ENCODE results near the gene DNAJC15.
"Not testable (repeated sequence)": the region's sequence is repeated elsewhere in the genome, so short reads cannot be mapped to it uniquely, and the experiment has no call there.

DNAJC15 gene

DNA sequence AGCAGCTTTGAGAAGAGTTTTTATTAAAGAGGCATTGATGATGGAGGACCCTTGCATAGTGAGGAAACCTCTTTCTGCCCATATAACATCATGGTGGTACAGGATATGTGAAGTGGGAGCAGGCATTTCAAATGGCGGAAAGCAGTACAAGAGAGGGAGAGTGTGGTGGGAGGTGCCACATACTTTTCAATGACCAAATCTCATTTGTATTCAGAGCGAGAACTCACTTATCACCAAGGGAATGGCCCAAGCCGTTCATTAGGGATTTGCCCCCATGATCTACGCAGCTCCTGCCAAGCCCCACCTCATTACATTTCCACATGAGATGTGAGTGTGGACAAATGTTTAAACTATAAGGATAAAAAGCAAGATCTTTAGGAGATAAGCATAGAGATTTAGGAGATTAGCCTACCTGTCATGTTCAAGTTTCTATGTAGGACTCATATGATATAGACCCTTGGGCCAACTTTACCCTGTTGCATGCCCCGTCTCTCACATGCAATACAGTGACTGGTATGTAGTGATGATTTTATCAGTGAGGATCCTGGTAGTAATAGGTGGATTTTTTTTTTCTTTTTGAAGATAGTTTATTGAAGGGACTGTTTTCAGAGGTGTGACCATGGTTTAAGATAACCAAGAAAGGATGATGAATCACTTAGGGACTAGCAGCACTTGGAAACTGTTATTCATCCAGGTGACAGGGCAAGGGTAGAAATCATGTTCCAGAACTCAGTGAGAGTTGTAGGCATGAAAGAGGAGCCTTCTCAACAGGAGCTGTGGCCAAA is 38.3 kb downstream of the DNAJC15 start:
- DNase-seq: no peak

DNA sequence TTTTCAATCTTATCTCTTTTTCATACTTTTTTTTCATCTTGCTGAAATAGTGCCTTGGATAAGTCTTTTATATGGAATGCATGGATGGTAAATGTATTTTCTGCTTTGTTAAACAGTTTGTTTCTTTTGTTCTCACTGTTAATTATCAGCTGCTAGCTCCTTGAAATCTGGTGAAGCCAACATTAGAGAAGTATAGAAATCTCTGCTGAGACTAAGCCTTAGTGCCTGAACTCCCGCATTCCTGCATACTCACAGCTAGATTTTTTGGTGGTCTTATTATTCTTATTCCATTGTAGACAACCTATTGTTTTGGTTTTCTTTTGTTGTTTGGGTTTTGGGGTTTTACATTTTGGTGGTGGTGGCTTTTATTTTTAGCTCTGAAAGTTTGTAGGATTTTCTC is 48.4 kb downstream of the DNAJC15 start:
- DNase-seq: no peak
- no peaks in the 10 kb centered on the region for H3K36me3 ChIP-seq
- no peaks in the 10 kb centered on the region for H3K27me3 ChIP-seq
- no peak overlapping the region for H3K4me3 ChIP-seq (ENCODE audit: low read depth, low read length)
- H3K9me3 ChIP-seq: no peaks in the 10 kb centered on the region
- TF ChIP-seq, protein P1, sequence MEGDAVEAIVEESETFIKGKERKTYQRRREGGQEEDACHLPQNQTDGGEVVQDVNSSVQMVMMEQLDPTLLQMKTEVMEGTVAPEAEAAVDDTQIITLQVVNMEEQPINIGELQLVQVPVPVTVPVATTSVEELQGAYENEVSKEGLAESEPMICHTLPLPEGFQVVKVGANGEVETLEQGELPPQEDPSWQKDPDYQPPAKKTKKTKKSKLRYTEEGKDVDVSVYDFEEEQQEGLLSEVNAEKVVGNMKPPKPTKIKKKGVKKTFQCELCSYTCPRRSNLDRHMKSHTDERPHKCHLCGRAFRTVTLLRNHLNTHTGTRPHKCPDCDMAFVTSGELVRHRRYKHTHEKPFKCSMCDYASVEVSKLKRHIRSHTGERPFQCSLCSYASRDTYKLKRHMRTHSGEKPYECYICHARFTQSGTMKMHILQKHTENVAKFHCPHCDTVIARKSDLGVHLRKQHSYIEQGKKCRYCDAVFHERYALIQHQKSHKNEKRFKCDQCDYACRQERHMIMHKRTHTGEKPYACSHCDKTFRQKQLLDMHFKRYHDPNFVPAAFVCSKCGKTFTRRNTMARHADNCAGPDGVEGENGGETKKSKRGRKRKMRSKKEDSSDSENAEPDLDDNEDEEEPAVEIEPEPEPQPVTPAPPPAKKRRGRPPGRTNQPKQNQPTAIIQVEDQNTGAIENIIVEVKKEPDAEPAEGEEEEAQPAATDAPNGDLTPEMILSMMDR (IDR thresholded peaks at IDR 0.05; ENCODE audit: low read depth, low read length): no peak
- no peaks in the 10 kb centered on the region for H3K4me1 ChIP-seq

More for the DNA sequence above, 38.3 kb downstream of the DNAJC15 start:
- Histone ChIP-seq H3K4me1 (peaks cover 9% of the 10 kb centered on the region), H3K27me3 (no peaks in the 10 kb centered on the region), H3K36me3 (no peaks in the 10 kb centered on the region), H3K4me3 (ENCODE audit: low read depth, low read length) (no peak overlapping the region), H3K9me3 (no peaks in the 10 kb centered on the region)
- TF ChIP-seq, protein P1 (IDR thresholded peaks at IDR 0.05; ENCODE audit: low read depth, low read length): no peak

DNA sequence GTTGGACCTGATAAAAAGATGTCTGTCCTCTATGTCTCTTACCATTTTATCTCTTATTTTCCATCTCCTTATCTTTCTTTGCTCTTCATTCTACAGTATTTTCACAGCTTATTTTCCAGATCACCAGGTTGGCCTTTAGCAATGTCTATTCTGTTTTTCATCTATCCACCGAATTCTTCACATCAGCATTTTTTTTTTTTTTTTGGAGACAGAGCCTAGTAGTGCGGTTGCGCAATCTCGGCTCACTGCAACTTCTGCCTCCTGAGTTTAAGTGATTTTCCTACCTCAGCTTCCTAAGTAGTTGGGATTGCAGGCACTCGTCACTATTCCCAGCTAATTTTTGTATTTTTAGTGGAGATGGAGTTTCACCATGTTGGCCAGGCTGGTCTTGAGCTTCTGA is 49.0 kb downstream of the DNAJC15 start:
- Histone ChIP-seq H3K36me3 (no peaks in the 10 kb centered on the region), H3K4me3 (ENCODE audit: low read depth, low read length) (no peak overlapping the region), H3K4me1 (no peaks in the 10 kb centered on the region), H3K27me3 (no peaks in the 10 kb centered on the region), H3K9me3 (no peaks in the 10 kb centered on the region)
- DNase-seq: no peak
- TF ChIP-seq, protein P1 (IDR thresholded peaks at IDR 0.05; ENCODE audit: low read depth, low read length): no peak

DNA sequence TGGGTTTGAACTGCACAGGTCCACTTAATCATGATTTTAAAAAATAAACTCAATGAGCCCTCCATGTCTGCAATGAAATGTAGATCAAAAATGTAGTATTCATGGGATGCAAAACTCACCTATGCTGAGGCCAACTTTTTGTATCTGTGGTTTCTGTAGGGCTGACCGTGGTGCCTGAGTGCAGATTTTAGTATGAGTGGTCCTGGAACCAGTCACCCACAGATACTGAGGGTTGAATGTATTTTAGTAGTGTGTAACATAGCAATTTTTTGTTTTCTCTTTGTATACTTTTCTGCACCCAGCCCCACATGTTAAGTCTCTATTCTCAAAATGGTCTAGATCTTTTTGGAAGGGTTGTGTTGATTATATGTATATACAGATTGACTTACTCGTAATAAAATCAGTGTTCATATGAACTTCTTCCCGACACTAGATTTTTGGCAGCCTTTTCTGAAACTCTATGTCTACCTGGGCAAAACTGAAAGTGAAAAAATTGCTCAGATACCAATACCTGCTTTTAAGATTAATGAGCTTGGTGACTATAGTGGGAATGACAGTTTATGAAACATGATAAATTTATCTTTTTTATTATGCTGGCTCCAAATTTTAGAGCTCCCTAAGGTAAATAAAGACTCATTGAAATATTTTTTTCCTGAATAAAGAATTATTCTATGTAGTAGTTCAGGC is 51.6 kb downstream of the DNAJC15 start:
- no peak overlapping the region for H3K4me3 ChIP-seq (ENCODE audit: low read depth, low read length)
- DNase-seq: no peak
- TF ChIP-seq, protein P1 (IDR thresholded peaks at IDR 0.05; ENCODE audit: low read depth, low read length): no peak

DNA sequence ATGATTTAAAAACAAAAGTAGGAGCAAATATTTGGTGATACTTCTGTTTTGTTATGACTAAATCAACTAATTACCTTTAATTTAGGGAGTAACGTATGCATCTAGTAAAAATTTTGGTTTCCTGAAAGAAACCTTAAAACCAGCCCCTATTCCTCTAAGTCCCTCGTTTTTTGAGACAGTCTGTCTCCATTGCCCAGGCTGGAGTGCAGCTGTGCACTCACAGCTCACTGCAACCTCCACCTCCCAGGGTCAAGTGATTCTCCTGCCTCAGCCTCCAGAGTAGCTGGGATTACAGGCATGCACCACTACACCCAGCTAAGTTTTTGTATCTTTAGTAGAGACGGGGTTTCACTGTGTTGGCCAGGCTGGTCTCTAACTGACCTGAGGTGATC is 52.1 kb downstream of the DNAJC15 start:
- H3K4me1 ChIP-seq; H3K4me3 ChIP-seq (ENCODE audit: low read depth, low read length); H3K36me3 ChIP-seq; DNase-seq; H3K27me3 ChIP-seq; H3K9me3 ChIP-seq: not testable (repeated sequence)

More for the DNA sequence above, 51.6 kb downstream of the DNAJC15 start:
- no peaks in the 10 kb centered on the region for H3K27me3 ChIP-seq
- no peaks in the 10 kb centered on the region for H3K36me3 ChIP-seq
- no peaks in the 10 kb centered on the region for H3K9me3 ChIP-seq
- H3K4me1 ChIP-seq: no peaks in the 10 kb centered on the region

DNA sequence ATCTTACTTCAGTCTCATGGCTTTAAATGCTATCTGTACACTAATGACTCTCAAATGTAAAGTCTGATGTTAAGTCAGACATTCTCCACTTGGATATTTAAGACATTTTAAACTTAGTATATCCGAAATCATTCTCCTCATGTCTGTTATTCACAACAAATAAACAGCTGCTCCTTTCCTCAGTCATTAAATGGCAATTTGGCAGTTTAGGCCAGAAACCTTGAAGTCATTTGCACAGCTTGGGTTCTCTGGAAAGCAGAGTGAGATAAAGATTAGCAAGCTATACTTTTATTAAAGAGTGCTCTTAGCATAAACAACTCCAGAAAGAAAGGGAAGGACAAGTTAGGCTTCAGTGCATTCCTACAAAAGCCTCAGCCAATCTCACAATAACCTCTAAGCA is 53.7 kb downstream of the DNAJC15 start:
- TF ChIP-seq, protein P1 (IDR thresholded peaks at IDR 0.05; ENCODE audit: low read depth, low read length): no peak
- H3K4me3 ChIP-seq (ENCODE audit: low read depth, low read length): no peak overlapping the region

More for the DNA sequence above, 53.7 kb downstream of the DNAJC15 start:
- no peak for DNase-seq
- H3K36me3 ChIP-seq: no peaks in the 10 kb centered on the region
- no peaks in the 10 kb centered on the region for H3K4me1 ChIP-seq
- no peaks in the 10 kb centered on the region for H3K9me3 ChIP-seq
- no peaks in the 10 kb centered on the region for H3K27me3 ChIP-seq

Data from BE2C (cell line).